ENCODE measurements around the gene DMTF1. TPM values are rescaled to one million over a fixed set of nuclear protein-coding genes. Genes with fewer than 3 reads are reported as not detected.

The DMTF1 gene
- 82.1 TPM for total RNA-seq (2013)
- polyA plus RNA-seq = 100 to 1,000 TPM in 1 of 3 donors, 1 to 10 TPM in 2; 4.9 to 108 (median 8.3) TPM
- polyA minus RNA-seq = 24.0 and 27.8 TPM in 2 replicates
- 44.5 to 113 (median 77.1) reads per million in 11 experiments for total RNA-seq

GRCh38 chr7:87152112-87152896 is at the start of gene DMTF1:
TSS of gene DMTF1 (plus strand) at chr7:87152453. CDS start at chr7:87164942, 12,489 bp downstream.
- H3K27me3 Mint-ChIP-seq (ENCODE audit: low read depth in 3 of 3) = peaks cover 0 to 4% (median 0%) of the 10 kb centered on the region in 3 donors
- Histone ChIP-seq H3K36me3 (replicated peaks in 1 of 2; ENCODE audit: control insufficient read depth in 1 of 2, insufficient read depth in 2 of 2, low read length in 2 of 2) (peaks cover 2 to 4% of the 10 kb centered on the region in 2 donors), H3K79me2 (ENCODE audit: insufficient read depth, low read length) (peaks cover 45% of the 10 kb centered on the region), H3K27me3 (ENCODE audit: control insufficient read depth in 2 of 2, insufficient read depth in 2 of 2, low read length in 2 of 2) (no peaks in the 10 kb centered on the region), H3K4me2 (replicated peaks; ENCODE audit: extremely low read depth, low read length, poor library complexity, severe bottlenecking) (peak within 1 kb of the TSS; percentile 74), H3K9me3 (replicated peaks in 1 of 2; ENCODE audit: control insufficient read depth in 1 of 2, insufficient read depth in 1 of 2, low read length in 2 of 2) (no peaks in the 10 kb centered on the region), H3K4me3 (replicated peaks in 1 of 3; ENCODE audit: low read depth in 2 of 3, low read length in 3 of 3) (peak within 1 kb of the TSS; percentile 87 to 96 (median 93)), H3K4me1 (ENCODE audit: control insufficient read depth in 1 of 2, insufficient read depth in 2 of 2, low read length in 2 of 2) (peaks cover 17 to 27% of the 10 kb centered on the region in 2 donors), H3K9ac (ENCODE audit: insufficient read depth, low read length, poor library complexity, severe bottlenecking) (peak within 1 kb of the TSS; percentile 94), H3K27ac (ENCODE audit: low read depth in 1 of 2, low read length in 2 of 2) (peak within 1 kb of the TSS; percentile 98 to 99), H2AFZ (ENCODE audit: insufficient read depth, low read depth, low read length, poor library complexity, severe bottlenecking) (peak within 1 kb of the TSS; percentile 74), H4K20me1 (ENCODE audit: insufficient read depth, low read length) (peaks cover 29% of the 10 kb centered on the region)
- DNase-seq = peak; percentile 89 to 95 (median 91)
- H3K36me3 Mint-ChIP-seq = peaks cover 6 to 7% of the 10 kb centered on the region in 2 donors
- peak within 1 kb of the TSS; percentile 97 to 100 (median 99) for H3K27ac Mint-ChIP-seq
- no peak for TF ChIP-seq CTCF (IDR thresholded peaks at IDR 0.05)
- H3K9me3 Mint-ChIP-seq = peaks cover 0 to 3% (median under 1%) of the 10 kb centered on the region in 7 donors
- H3K4me3 Mint-ChIP-seq = peak within 1 kb of the TSS; percentile 96 to 97
- H3K4me1 Mint-ChIP-seq = peaks cover 33% of the 10 kb centered on the region
- intact Hi-C loops (cut with micrococcal nuclease) = loop anchor here (10.0 kb wide), 2 partner anchors 62 to 722 kb away; partner anchors contain the start of genes TMEM243 (in 2 of the 2), DBF4 (in 1 of the 2) and SLC25A40 (in 1 of the 2)
- WGBS (ENCODE audit: insufficient coverage) = under 1% methylated on average over 71 of the region's 71 CpGs

GRCh38 chr7:87105401-87105800 is 46.9 kb upstream of the DMTF1 start:
- peaks cover 0 to 4% (median 0%) of the 10 kb centered on the region in 3 donors for H3K27me3 Mint-ChIP-seq (ENCODE audit: low read depth in 3 of 3)
- Histone ChIP-seq H3K4me2 (replicated peaks; ENCODE audit: extremely low read depth, low read length, poor library complexity, severe bottlenecking) (no peak overlapping the region), H3K4me1 (ENCODE audit: control insufficient read depth in 1 of 2, insufficient read depth in 2 of 2, low read length in 2 of 2) (no peaks in the 10 kb centered on the region), H3K9me3 (replicated peaks in 1 of 2; ENCODE audit: control insufficient read depth in 1 of 2, insufficient read depth in 1 of 2, low read length in 2 of 2) (no peaks in the 10 kb centered on the region), H3K79me2 (ENCODE audit: insufficient read depth, low read length) (no peaks in the 10 kb centered on the region), H2AFZ (ENCODE audit: insufficient read depth, low read depth, low read length, poor library complexity, severe bottlenecking) (no peak overlapping the region), H3K27me3 (ENCODE audit: control insufficient read depth in 2 of 2, insufficient read depth in 2 of 2, low read length in 2 of 2) (no peaks in the 10 kb centered on the region), H3K27ac (ENCODE audit: low read depth in 1 of 2, low read length in 2 of 2) (no peak overlapping the region), H3K36me3 (replicated peaks in 1 of 2; ENCODE audit: control insufficient read depth in 1 of 2, insufficient read depth in 2 of 2, low read length in 2 of 2) (no peaks in the 10 kb centered on the region), H3K9ac (ENCODE audit: insufficient read depth, low read length, poor library complexity, severe bottlenecking) (no peak overlapping the region), H4K20me1 (ENCODE audit: insufficient read depth, low read length) (no peaks in the 10 kb centered on the region), H3K4me3 (replicated peaks in 1 of 3; ENCODE audit: low read depth in 2 of 3, low read length in 3 of 3) (no peak overlapping the region)
- no peaks in the 10 kb centered on the region for H3K4me1 Mint-ChIP-seq
- no CpG with 5 or more reads among the region's 1 CpG for WGBS (ENCODE audit: insufficient coverage)
- TF ChIP-seq CTCF (IDR thresholded peaks at IDR 0.05) = no peak
- intact Hi-C loops (cut with micrococcal nuclease) = no loop called here
- H3K27ac Mint-ChIP-seq = no peak overlapping the region
- DNase-seq = no peak
- H3K36me3 Mint-ChIP-seq = no peaks in the 10 kb centered on the region
- peaks cover 0 to 5% (median 2%) of the 10 kb centered on the region in 7 donors for H3K9me3 Mint-ChIP-seq
- no peak overlapping the region for H3K4me3 Mint-ChIP-seq

Data from CD14-positive monocyte (primary cell).